GM18870 (cell line): ENCODE data around the gene DMD.

ENCODE experiments used
- ATAC-seq: cut with Tn5 transposase; IDR thresholded peaks from one replicate; pipeline ENCODE4 v1.9.1; 2021; ENCODE audit warnings: moderate library complexity; ENCODE audit not compliant: unreplicated experiment

The DMD gene

DNA sequence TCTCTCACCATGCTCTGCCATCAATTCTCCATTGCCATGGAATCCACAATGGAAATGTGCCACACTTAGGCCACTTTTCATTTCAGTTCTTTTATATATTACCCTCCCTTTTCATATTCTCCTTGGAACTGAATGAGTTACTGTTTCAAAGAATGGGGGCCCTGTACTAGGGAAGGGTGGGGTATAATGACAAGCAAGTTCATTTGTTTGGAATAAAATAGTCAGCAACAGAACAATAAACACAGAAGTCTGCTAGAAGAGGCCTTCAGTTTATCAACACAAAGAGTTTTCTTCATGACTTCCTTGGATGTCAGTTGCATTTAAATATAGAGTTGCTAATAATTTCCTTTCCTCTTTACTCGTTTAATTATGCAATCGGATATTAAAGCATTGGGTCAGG is 1661.2 kb downstream of the DMD start:
- ATAC-seq = no peak

DNA sequence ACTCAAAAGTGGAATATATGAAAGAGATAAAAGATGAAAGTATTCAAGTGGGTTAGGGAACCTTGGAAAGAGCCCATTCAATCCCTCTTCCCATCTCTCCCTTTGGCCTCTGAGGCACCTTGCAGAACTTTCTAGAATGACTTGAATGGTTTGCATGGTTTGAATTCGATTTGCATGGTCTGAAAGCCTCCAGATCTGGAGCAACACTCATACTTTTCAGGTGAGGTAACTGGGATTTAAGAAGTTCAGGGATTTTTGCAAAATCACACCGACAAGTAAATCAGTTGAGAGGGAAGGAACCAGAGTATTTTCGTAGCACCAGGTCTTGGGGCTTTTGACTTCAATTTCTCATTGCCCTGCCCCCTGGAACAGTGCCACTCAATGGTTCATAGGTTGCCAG is 1663.5 kb downstream of the DMD start:
- ATAC-seq = no peak

DNA sequence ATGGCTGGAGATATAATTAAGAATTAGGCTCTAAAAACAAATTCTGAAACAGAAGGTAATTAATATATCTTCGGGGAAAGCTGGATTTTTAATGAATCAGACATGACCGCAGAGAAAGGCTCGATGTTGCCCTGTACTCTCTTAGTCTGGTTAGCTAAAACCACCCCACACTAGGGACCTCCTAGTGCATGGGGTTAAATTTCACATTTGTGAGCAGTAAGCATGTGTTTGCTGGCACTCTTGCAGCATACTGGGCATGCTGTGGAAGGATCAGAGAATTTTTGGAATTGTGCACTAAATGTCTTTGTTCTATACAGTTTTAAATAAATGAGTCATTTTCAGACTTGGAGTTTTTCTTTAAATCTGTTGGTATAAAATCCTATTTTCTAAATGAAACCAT is 1663.9 kb downstream of the DMD start:
- no peak for ATAC-seq

DNA sequence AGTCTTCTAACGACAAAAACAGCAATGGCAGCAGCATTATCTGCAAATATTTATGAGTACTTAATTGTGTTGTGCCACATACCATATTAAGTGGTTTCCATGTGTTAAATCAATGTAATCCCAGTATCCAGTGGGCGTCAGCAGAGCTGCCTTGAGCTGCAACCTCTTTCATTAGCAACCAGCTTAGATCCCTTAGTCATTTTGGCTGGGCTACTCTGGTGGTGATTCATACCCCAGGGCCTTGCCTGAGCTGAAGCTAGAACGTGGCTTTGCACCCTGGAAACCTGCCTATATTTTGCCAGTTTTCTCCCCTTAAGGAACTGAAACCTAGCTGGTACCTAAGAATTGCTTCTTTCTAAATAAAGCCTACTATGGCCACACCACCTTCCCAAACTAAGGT is 1665.2 kb downstream of the DMD start:
- no peak for ATAC-seq

DNA sequence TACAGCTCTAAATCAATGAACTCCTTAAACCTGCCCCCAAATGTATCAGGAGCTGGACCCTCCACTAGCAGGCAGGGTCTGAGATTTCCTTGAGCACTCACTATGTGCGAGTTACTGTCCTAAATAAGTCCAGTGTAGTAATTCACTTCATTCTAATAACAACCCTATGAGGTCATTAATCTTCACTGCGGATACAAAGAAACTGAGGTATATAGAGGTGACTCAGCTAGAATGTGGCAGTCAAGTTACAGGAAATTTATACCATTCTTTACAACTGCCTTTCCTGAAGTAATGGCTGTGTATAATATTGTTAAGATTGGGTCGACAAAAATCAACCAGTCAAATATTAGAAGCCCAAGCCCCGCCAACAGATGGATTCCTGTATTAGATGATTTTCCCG is 1665.6 kb downstream of the DMD start:
- no peak for ATAC-seq

DNA sequence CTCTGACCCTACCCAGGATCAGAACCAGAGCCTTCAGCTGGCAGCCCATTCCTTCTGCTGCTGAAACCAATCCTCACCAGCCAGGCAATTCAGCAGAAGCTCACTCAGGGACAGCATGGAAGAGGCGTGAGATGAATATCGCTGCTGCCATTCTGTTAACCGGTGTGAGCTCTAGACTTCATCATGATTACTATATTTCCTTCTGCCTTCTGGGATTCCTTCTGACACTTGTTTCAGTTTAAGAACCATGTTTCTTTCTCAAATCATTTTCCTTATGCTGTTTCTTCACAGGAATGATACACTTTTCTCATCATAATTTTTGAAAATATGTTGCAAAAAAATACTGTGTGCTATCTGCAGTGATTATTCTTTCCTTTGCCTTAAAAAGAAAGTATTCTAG is 1666.2 kb downstream of the DMD start:
- ATAC-seq = no peak

DNA sequence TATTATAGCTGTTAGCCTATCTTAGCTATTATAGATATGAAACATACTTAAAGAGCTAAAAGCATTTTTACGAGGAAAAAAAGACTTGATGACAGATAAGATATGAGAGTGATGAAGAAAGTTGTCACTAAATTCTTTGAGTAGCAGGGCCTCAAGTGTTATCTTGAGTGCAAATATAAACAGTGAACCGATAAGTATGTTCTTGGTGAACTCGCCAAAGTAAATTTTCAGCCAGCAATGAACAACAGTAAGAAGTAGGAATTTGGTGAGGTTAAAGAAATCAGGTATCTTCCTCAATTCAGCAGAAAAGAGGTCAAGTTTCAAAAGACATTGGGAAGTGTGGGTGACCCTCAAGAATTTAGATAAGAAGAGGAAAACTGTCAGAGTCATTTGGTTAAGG is 1667.7 kb downstream of the DMD start:
- no peak for ATAC-seq

DNA sequence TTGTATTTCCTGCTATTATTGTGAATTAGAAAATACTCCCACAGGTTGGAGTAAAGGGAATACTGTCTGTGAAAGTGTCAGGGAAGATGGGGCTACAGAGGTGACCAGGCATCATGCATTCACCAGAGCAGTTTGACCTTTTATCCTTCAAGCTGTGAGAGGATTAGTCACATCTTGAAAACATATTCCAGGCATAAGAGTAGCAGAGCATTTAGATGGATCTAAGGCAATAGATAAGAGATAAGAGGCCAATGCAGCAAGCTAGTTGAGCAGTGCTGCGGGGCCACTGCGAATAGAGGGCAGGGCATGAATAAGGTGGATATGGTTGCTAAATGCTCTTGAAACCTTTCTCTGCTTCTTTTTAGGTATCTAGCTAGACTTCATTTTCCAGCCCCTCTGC is 1668.8 kb downstream of the DMD start:
- ATAC-seq = no peak

DNA sequence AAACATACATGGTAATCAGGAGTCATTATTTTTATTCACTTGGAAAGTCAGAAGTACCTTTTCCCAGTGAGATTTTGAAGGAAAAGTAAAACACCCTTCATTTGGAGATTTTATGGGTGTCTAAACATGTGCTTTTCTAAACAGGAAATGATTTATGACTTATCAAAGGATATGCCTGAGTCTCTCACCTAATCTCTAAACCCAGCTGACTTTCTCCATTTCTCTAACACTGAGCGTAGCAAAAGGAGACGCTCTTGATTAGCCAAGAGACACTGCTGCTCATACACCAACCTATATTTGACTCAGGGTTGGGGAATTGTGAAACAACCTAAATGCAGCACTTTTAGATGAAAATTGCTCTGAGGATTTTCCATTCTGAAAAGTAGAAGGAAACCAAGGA is 1671.0 kb downstream of the DMD start:
- no peak for ATAC-seq

DNA sequence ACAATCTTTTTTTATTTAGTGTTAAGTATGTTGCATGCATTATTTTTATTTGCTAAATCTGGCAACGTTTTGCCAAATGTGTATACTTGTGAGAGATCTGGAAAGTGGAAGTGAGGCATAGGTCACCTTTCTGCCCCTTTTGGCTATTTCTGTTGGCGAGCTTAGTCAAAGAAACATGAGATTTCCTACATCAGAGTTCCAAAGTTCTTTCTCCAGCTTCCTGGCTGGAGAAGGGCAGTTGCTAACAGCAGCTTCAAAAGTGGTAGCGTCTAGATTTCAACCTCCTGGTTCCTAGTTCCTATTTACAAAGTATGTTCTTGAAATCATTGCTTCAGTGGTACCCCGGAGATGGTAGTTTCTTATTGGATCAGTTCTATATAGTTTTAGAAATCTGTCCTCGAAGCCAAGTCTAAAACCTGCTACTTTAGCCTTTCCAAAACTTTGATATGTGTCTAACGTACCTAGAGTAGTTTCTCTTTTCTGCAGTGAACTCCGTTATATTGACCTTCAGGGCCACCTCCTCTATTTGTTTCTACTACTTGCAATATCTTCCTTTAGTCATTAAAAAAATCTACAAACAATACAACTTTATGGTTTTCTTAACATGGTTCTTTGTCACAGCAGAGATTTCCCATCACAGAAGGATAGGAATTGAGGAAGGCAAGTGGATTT is 1683.8 kb downstream of the DMD start:
- no peak for ATAC-seq

DNA sequence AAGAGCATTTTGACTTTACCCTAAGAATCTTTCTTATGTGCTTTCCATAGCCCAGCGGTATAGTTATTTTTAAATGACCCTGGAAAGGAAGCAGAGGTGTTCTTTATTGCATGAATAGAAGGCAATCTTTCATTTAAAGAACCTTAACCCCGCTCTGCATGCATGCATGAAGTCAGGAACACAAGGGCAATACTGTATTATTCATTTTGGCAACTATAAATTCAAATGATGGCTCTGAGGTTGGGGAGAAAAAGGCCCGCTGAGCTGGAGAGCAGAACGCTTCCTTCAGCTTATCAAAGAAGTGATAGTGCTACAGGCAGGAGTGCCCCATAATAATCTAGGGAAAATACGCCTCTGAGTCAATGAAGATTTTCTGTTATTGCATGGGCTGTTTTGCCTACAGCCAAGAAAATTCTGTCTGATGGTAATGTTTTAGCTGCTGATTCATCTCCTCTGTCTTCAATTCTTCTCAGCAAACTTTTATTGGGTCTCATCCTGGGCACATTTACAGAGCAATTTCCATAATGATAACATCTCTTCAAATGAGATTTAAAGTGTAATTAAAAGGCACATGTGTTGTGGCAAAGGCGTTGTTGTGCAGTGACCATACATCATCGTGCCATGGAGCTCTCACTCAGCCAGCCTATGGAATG is 1687.3 kb downstream of the DMD start:
- ATAC-seq = no peak

DNA sequence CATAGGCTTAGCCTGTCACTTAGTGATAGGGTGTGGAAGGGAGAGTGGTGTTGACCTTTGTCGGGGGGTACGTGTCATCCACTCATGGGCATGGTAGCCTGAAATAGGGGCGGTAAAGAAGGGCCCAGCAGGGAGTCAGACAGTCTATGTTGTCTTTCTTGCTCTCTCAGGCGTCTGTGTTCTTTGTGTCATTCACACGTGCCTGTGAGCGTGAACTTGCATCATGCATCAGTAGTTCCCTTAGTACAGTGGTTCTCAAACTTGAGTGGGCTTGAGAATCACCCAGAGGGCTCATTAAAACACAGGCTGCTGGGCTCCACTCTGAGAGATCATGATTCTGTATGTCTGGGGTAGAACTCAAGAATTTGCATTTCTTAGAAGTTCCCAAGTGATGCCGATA is 1688.6 kb downstream of the DMD start:
- ATAC-seq = no peak

DNA sequence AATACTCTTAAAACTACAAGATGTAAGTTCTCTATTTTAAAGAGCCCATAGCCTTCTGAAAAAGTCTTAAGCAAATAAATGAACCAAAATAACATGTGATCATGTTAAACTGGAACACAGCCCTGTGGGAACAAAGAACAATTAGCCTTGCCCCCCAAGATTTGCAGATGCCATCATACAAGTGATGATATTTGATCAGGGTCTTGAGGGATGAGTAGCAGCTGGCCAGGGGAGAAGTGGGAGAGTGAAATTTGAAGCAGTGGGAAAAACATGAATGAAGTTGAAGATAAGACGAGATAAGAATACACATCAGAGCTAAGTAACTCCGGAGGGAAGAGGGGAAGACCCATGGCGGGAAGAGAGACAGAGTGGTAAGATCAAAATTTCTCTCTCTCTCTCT is 1689.4 kb downstream of the DMD start:
- no peak for ATAC-seq

DNA sequence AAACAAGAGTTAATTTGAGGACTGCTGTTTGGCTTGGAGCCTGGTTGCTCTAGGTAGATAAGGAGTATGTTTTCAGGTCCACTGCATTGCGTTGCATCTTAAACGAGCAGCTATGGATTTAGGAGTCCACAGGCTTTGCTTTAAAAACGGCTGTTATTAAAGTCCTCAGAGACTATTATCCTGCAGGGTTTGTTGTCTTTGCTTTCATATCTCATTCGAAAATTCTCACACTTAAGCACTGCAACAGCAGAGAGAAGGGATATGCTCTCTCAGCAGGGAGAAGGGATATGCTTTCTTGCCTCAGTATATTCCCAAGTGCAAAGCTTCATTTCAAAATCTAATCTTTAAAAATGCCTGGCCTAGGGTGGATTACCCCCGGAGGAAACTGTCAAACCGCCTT is 1694.8 kb downstream of the DMD start:
- no peak for ATAC-seq

DNA sequence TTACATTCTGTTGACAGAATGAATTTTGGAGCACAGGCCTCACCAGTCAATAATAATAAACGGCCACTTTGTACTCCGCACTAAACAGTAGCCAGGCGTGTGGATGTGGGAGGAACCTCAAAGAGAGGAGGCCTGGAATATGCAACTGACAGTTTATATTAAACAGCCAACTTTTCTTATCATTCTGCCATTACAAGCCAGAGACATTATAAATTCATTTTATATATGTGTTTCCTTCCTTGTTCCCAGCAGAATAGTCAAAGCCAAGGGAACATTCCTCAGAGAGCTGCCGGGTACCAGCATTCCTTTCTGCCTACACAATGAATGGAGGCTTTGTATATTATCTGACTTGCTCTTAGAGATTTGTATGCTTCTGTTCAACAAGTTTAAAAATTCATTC is 1703.0 kb downstream of the DMD start:
- ATAC-seq = no peak

DNA sequence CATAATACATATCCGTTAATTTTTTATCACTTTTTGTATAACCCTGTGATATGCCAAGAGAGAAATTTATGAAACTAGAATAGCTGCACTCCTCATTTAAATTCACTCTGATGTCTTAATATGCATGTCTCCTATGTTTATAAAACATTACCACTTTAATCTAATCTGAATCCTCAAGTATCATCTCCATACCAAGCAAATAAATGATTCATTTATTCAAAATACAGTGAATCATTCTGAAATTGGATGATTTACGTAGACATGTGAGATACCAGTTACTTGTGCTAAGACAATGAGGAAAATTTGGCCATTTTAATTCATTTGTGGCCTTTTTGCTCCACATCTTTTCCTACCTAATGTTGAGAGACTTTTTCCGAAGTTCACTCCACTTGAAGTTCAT is 1704.4 kb downstream of the DMD start:
- no peak for ATAC-seq

DNA sequence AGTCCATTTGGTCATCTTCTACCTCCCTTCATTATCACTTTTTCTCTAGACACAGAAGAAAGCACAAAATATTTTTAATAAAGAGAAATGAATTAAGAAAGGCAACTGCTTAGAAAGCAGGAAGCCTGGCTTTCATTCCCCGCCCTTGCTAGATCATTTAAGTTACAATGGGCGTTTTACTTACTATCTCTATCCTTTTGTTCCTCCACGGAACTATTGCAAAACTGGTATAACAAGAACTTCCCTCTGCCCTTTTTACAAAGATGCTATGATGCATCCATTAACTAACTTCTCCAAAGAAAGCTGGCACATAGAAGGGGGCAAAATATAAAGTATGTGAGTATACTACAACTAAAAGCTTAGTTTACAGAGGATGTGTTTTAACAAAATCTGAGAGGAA is 1705.0 kb downstream of the DMD start:
- ATAC-seq = no peak

DNA sequence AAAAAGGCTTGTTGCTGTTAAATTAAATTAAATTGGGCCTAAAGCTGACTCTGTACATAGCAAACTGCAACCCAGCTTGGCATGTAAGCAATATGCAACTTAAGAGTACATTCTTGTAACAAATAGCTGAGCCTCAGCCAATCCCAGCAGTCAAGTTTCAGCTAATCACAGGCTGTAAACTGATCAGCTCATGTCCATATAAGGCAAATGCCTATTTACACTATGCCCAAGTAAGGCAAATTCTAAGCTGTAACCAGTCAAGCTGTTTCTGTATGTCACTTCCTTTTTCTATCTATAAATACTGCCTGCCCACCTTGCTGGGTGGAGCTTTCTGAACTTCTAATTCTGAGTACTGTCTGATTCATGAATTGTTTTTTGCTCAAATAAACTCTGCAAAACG is 1710.4 kb downstream of the DMD start:
- no peak for ATAC-seq

DNA sequence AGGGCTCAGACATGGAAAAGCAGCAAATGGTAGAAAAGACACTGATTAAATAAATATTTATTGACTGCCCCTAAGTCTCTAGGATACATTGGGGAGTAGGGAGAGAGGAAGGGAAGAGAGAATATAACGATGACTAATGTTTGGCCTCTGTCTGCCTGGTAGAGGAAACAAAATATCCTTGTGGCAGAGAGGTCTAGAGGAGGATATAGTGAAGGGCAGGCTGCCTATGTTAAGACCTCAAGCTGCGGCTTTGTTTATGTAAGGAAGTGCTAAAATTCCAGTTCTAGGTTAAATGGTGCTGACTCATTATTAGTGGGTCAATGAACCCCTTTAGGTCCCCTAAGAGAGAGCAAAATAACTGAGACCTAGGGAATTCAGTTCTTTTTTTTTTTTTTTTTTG is 1712.2 kb downstream of the DMD start:
- no peak for ATAC-seq

DNA sequence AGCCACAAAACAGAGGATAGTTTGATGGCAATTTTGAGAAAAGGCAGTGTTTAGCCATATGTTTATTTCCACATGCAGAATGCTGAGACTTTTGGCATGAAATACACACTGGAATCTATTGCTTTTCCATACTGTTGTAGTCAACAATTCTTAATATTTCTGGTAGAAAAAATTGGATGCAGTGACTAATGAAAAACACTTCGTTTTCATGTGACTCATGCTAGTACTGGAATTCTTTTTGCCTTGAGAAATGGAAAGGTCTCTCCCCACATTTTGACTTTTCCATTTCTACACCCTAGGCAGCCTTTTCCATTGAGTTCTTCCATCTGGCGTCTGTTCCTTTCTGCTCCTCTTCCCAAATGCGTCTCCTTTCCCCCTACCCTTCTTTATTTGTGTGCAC is 1714.3 kb downstream of the DMD start:
- ATAC-seq = no peak

DNA sequence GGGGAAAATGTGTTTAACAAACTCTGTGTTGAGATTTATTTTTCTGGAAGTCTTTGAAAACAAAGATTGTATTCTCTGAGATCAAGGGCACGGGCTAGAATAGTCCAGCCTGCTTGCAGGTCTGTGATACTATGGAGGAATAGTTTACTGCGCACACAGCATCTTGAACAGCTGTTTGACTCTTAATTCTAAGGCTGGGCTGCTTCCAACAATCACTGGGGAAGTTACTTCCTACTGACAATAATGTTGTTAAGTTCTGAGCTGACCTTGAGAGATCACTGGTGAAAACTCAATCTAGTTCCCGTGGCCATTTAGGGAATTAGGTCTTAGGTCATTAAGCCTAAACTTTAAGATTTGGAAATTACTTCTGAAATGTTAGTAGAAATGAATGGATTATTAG is 1723.4 kb downstream of the DMD start:
- no peak for ATAC-seq

DNA sequence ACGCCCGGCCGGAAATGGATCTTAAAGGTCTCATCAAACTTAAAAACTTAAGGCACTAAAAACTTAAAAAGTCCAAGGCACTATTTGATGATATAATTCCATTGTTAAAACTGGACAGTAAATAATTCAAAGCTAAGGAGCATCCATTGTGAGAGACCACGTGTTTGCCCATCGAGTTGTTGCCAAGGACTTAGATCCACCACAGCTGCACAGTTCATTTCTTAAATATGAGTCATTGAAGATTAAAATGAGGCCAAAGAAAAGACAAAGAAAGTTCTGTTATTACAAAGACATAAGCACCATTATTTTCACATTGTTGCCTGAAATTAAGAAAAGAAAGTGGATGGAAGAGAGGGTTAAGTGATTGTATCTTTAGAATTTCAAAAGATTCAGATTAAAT is 1728.0 kb downstream of the DMD start:
- ATAC-seq = no peak

DNA sequence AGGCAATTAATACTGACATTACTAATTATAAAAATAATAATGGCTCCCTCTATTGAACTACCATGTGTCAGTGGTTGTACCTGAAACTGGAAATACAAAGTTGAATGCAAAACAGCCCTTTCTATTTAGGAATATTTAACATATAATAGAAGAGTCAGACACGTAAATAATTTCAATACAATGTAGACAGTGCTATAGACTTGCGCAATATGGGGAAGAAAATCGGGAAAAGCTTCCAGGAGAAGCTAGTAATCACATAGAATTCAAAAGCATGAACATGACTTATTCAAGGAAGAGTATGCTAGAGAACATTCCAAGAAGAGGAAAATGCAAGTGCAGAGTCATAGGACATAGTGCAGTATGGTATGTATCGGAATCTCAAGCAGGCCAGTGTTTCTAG is 1730.7 kb downstream of the DMD start:
- no peak for ATAC-seq
